ENCODE results near the gene TNFRSF4. TPM values are rescaled to one million over a fixed set of nuclear protein-coding genes. Genes with fewer than 3 reads are reported as not detected.
A peak's percentile ranks its signal among the peaks of the same experiment; 100 is the strongest.

Gene TNFRSF4
- total and polyA plus RNA-seq, 2 of the 13 experiments (the other 11 are each of a cell fraction or from before 2014, with no cell fraction given), result not detected

DNA sequence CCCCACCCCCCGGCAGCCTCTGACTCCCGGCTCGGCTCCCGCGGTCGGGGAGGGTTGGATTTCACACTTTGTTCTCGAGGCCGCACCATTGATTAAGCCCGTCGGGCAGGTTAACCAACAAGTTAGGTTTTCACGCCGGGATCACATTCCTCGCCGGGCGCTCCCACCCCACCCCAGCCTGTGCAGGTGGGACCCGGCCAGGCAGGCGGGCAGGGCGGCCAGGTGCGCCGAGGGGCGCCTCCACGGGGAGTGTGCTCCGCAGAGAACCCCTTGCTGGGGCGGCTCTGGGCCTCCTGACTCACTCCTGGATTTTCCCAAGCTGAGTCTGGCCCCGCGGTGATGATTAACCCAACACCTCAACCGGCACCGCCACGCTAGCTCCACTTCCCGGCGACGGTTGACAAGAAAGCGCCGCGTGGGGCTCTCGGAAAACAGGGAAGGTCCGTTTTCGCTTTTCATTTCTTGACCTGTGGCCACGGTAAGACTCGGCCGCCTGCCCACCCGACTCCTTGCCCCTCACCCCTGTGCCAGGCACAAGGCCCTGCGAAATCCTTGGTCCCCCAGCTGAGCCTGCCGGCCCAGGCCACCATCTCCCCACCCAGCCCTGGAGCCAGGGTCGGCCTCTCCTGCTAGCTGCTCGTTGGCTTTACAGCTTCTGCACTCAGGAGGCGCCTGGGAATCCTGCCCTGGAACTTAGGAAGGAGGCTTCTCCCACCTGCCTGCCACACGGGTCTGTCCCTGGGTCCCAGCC, 49.1 kb downstream of the TNFRSF4 start (continued):
- TF ChIP-seq ZNF687 (CRISPR knock-in tag; IDR thresholded peaks at IDR 0.05), result peak; percentile 90
- TF ChIP-seq SPEN (CRISPR knock-in tag; IDR thresholded peaks at IDR 0.05; ENCODE audit: low read depth), result peak; percentile 30; the same call in 1 of the 2 replicates
- no peak for TF ChIP-seq CENPX (CRISPR knock-in tag; IDR thresholded peaks at IDR 0.05)
- peak; percentile 68; the same call in 1 of the 2 replicates for TF ChIP-seq ZNF547 (CRISPR knock-in tag; IDR thresholded peaks at IDR 0.05)
- TF ChIP-seq ZNF773 (CRISPR knock-in tag; IDR thresholded peaks at IDR 0.05; ENCODE audit: borderline replicate concordance), result no peak
- no peak for TF ChIP-seq STAT5B (CRISPR knock-in tag; IDR thresholded peaks at IDR 0.05)
- no peak for TF ChIP-seq LCORL (IDR thresholded peaks at IDR 0.05)
- peak; percentile 73; the same call in 1 of the 2 replicates for TF ChIP-seq LCORL (CRISPR knock-in tag; IDR thresholded peaks at IDR 0.05)
- TF ChIP-seq ZNF574 (CRISPR knock-in tag; IDR thresholded peaks at IDR 0.05), result peak; percentile 27; the same call in 1 of the 2 replicates
- TF ChIP-seq ZNF607 (CRISPR knock-in tag; IDR thresholded peaks at IDR 0.05; ENCODE audit: borderline replicate concordance), result peak; percentile 73; the same call in 1 of the 2 replicates
